Natural killer cell (primary cell): ENCODE data around the gene CEP350. TPM values are rescaled to one million over a fixed set of nuclear protein-coding genes. Genes with fewer than 3 reads are reported as not detected.

Source experiments
- ATAC-seq, 3 donors: fragments of 150-1000 bp in 2 of 3; fragments of 200-7000 bp in 1 of 3; cut with Tn5 transposase; 1 replicate in 1 of 3; 2 replicates in 2 of 3; pipeline ENCODE4 v1.10.0; 2021; ENCODE audit warnings: mild to moderate bottlenecking in 2 of 3, moderate library complexity in 2 of 3
- DNase-seq, 2 donors: peaks; one replicate each; pipeline versions ENCODE4 v3.0.0 to v3.0.0-alpha.2; 2013 to 2021; ENCODE audit warnings: mixed read lengths in 1 of 2
- H3K27ac ChIP-seq: one replicate; pipeline ENCODE4 v1.5.1; 2013; ENCODE audit warnings: mild to moderate bottlenecking, low read length
- H3K27me3 ChIP-seq: one replicate; pipeline ENCODE4 v1.6.1; 2013; ENCODE audit warnings: low read length; ENCODE audit not compliant: control insufficient read depth, insufficient read depth
- H3K36me3 ChIP-seq: one replicate; pipeline ENCODE4 v1.6.1; 2013; ENCODE audit warnings: low read length; ENCODE audit not compliant: control insufficient read depth, insufficient read depth
- H3K4me1 ChIP-seq: one replicate; pipeline ENCODE4 v1.6.1; 2013; ENCODE audit warnings: low read length; ENCODE audit not compliant: control insufficient read depth, insufficient read depth
- H3K4me3 ChIP-seq: one replicate; pipeline ENCODE4 v1.5.1; 2013; ENCODE audit warnings: low read length
- H3K9me3 ChIP-seq: one replicate; pipeline ENCODE4 v1.6.1; 2013; ENCODE audit warnings: low read length; ENCODE audit not compliant: control insufficient read depth, insufficient read depth
- H3K27ac Mint-ChIP-seq, 2 donors: one replicate each; pipeline ENCODE4 v1.8.0; 2022; ENCODE audit warnings: mild to moderate bottlenecking in 2 of 2, mixed read lengths in 2 of 2, moderate library complexity in 1 of 2
- H3K27me3 Mint-ChIP-seq, 2 donors: one replicate each; pipeline ENCODE4 v1.8.0; 2022; ENCODE audit warnings: low read depth in 2 of 2, mixed read lengths in 2 of 2
- H3K36me3 Mint-ChIP-seq: one replicate; pipeline ENCODE4 v1.8.0; 2022; ENCODE audit warnings: mixed read lengths
- H3K4me1 Mint-ChIP-seq, 2 donors: one replicate each; pipeline ENCODE4 v1.8.0; 2022; ENCODE audit warnings: mixed read lengths in 2 of 2
- H3K4me3 Mint-ChIP-seq: one replicate; pipeline ENCODE4 v1.8.0; 2022; ENCODE audit warnings: mild to moderate bottlenecking, moderate library complexity, mixed read lengths
- H3K9me3 Mint-ChIP-seq, 2 donors: one replicate each; pipeline ENCODE4 v1.8.0; 2022; ENCODE audit warnings: mixed read lengths in 2 of 2
- CTCF ChIP-seq: fragments of 200-600 bp; IDR thresholded peaks from one replicate; pipeline ENCODE4 v1.8.0; 2022; ENCODE audit warnings: antibody characterized with exemption
- WGBS: methylation state at CpG from one replicate; pipeline ENCODE4 v1.1.7; 2013; ENCODE audit warnings: missing lambda C conversion rate; ENCODE audit not compliant: insufficient coverage; 5-methylcytosine and 5-hydroxymethylcytosine counted together
- intact Hi-C: fragments of 100-400 bp; cut with micrococcal nuclease; formaldehyde crosslinking; loops from one replicate; pipeline ENCODE4 v1.14.2; 2022
- total RNA-seq, 4 donors: library from RNA; stranded (reverse); fragments of 120-200 nt in 1 of 4; gene quantifications; one replicate each; pipeline versions ENCODE4 v1.2.3 to v1.2.4, GENCODE V29; 2013 to 2022

Gene CEP350
- total RNA-seq, 3 donors from 2014 or later (not counting 1 experiment from before 2014, with no cell fraction given): 66.9 to 83.7 (median 75.3) TPM

DNA sequence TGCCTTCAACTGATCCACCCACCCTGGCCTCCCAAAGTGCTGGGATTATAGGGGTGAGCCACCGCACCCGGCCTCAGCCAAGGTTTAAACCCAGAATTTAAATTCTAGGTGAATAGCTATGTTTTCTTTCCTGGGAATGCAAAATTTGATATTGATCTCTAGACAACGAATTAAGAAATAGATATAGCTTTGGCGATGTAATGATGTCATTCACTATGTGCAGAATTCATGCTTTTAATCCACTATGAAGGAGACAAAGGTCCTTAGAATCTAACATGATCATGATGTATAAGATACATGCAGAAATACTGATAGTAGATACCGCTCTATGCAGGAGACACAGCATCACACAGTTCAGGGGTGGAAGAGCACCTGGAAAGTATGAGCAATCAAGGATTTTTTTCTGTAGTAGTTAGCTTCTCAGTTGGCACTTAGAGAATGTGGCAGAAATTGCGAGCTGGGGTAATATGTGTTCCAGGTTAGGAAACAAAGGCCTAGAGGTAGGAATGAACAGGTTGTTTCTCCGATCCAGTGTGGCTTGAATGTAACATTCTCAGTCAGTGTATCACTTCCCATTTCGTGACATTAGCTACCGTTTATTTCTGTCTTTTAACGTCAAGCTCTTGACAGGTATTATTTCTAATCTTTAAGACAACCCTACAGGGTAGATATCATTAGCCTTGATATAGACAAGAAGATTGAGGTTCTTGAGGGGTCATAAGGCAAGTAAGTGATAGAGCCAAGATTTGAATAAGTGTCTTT lies 3.0 kb upstream of the CEP350 start:
- TF ChIP-seq CTCF: no peak
- Histone ChIP-seq H3K27ac (peak overlapping the region; percentile 80), H3K36me3 (no peaks in the 10 kb centered on the region), H3K9me3 (no peaks in the 10 kb centered on the region), H3K4me1 (peaks cover 18% of the 10 kb centered on the region), H3K4me3 (no peak overlapping the region), H3K27me3 (no peaks in the 10 kb centered on the region)
- Mint-ChIP-seq H3K36me3 (no peaks in the 10 kb centered on the region), H3K4me3 (peak overlapping the region; percentile 93), H3K9me3 (no peaks in the 10 kb centered on the region), H3K27ac (peak overlapping the region; percentile 95 to 96), H3K4me1 (peaks cover 41 to 42% of the 10 kb centered on the region in 2 donors), H3K27me3 (no peaks in the 10 kb centered on the region)
- no peak for DNase-seq
- intact Hi-C loops: loop anchor here (5.0 to 10.0 kb wide), 2 partner anchors 203 to 241 kb away; partner anchors contain the start of gene QSOX1
- WGBS: 77% methylated on average over 9 of the region's 10 CpGs
- ATAC-seq: no peak

- H3K27ac ChIP-seq: peak overlapping the region; percentile 80
- intact Hi-C loops: loop anchor here (5.0 to 10.0 kb wide), 2 partner anchors 203 to 240 kb away; partner anchors contain the start of gene QSOX1
- Mint-ChIP-seq H3K27me3 (no peaks in the 10 kb centered on the region), H3K36me3 (no peaks in the 10 kb centered on the region), H3K4me1 (peaks cover 44 to 45% of the 10 kb centered on the region in 2 donors), H3K9me3 (no peaks in the 10 kb centered on the region), H3K27ac (peak overlapping the region; percentile 95 to 96), H3K4me3 (peak overlapping the region; percentile 93)
- TF ChIP-seq CTCF: no peak
- no peaks in the 10 kb centered on the region for H3K36me3 ChIP-seq
- H3K4me1 ChIP-seq: peaks cover 18% of the 10 kb centered on the region
- no peak for DNase-seq
- no peaks in the 10 kb centered on the region for H3K9me3 ChIP-seq
- H3K27me3 ChIP-seq: no peaks in the 10 kb centered on the region
- no peak overlapping the region for H3K4me3 ChIP-seq
- ATAC-seq: no peak
- WGBS: 84% methylated on average over 4 of the region's 4 CpGs
These were observed 2.4 kb upstream of the CEP350 start for GRCh38 chr1:179952186-179952585.

DNA sequence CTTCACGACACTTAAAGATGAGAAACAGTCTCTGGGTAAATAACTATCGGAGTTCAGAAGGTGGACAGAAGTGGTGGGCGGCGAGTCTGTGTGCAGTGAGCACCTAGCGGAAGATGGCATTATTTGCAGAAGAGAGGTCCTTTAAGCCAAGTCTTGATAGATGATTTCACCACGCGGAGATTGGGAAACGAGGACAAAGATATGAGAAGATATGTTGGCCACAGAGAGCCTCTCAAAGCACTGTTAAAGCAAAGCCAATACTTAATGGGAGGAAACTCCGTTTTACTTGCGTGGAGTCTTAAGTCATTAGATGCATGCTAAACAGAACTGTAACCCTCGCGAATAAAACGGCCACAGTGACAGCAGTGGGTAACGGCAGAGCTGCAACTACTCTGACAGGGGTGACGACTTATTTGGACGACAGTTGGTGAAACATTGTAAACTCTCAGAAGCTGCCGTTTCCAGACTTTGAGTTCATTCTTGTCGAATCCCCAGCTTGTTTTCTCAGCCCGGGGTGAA lies 577 bp upstream of the CEP350 start:
- intact Hi-C loops: loop anchor here (1.0 to 10.0 kb wide), 3 partner anchors 72 to 238 kb away; partner anchors contain the start of genes QSOX1 and TOR1AIP1
- 4% methylated on average over 19 of the region's 19 CpGs for WGBS
- peak; percentile 6 to 22 (median 14) for ATAC-seq
- Histone ChIP-seq H3K36me3 (no peaks in the 10 kb centered on the region), H3K4me3 (peak overlapping the region; percentile 69), H3K27ac (peak overlapping the region; percentile 80), H3K4me1 (peaks cover 18% of the 10 kb centered on the region), H3K9me3 (no peaks in the 10 kb centered on the region), H3K27me3 (no peaks in the 10 kb centered on the region)
- Mint-ChIP-seq H3K4me1 (peaks cover 50 to 53% of the 10 kb centered on the region in 2 donors), H3K27ac (peak overlapping the region; percentile 95 to 96), H3K9me3 (no peaks in the 10 kb centered on the region), H3K36me3 (no peaks in the 10 kb centered on the region), H3K4me3 (peak overlapping the region; percentile 93), H3K27me3 (no peaks in the 10 kb centered on the region)
- peak; percentile 21 for TF ChIP-seq CTCF
- DNase-seq: no peak
